Tongue (tissue), 2 donors: ENCODE results near the gene OR2A2. TPM values are rescaled to one million over a fixed set of nuclear protein-coding genes. Genes with fewer than 3 reads are reported as not detected.
"Not testable (repeated sequence)": the region's sequence is repeated elsewhere in the genome, so short reads cannot be mapped to it uniquely, and the experiment has no call there.

ENCODE experiments used
- DNase-seq: peaks from one replicate; pipeline ENCODE4 v3.0.0-alpha.2; 2015
- total RNA-seq: library from RNA; depleted of rRNA; stranded (reverse); fragments of >200 nt; gene quantifications from one replicate; pipeline ENCODE4 v1.2.3, GENCODE V29; 2014

OR2A2 gene, protein sequence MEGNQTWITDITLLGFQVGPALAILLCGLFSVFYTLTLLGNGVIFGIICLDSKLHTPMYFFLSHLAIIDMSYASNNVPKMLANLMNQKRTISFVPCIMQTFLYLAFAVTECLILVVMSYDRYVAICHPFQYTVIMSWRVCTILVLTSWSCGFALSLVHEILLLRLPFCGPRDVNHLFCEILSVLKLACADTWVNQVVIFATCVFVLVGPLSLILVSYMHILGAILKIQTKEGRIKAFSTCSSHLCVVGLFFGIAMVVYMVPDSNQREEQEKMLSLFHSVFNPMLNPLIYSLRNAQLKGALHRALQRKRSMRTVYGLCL
- total RNA-seq, result not detected

DNA sequence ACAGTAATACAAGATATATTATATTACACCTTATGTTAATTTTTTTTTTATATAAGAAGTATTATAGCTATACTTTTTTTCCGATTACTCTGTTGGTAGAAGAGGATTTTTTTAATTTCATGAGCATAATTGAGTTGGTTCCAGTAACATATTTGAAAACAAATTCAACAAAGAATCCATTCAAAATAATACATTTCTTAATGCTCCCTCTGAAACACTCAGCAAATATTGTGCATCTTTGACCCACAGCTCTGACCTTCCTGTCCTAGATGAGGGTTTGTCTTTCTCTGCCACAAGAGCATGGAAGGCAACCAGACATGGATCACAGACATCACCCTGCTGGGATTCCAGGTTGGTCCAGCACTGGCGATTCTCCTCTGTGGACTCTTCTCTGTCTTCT is at the start of gene OR2A2:
OR2A2 (plus strand) TSS at position 301 of the 400 bp plus-strand sequence; CDS start at position 301, 0 bp downstream.
- no peak for DNase-seq

DNA sequence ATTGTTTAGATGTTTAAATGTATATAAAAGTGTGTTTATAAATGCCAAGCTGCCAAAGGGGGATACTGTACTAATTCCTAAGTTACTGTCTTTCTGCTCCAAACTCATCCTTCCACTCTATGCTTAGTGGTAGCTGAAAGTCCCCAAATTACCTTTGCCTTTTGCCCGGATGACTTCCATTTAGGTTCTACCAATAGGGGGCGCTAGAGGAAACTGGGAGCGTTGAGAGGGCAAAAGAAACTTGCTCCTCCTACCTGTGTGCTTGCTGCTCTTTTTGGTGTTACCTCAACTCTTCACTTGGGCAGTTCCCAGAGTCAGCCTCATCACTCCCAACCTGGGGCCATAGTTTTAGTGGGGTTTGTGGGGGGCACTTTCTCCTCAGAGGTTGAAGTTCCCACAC is 45.7 kb upstream of the OR2A2 start:
- no peak for DNase-seq

DNA sequence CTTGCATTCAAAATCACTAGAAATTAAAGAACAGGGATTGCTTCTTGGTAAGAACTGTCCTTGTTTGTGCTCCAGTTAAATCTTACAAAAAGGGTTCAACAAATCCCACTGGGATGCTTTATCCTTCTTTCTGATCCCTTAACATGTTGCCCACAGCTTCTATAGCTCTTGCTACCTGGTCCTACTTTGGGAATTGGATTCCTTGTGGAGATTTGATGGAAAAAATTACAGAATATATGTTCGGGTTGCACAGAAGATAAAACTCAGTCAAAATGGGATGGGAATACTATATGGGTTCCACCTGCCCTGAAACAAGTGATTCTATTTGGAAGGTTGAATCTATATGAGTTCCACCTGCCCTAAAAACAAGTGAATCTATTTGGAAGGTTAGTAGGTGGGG is 39.9 kb upstream of the OR2A2 start, which contains the start of gene OR2A25:
OR2A25 (plus strand) TSS at position 301 of the 400 bp plus-strand sequence. CDS start 4,409 bp downstream, outside the sequence.
- no peak for DNase-seq

DNA sequence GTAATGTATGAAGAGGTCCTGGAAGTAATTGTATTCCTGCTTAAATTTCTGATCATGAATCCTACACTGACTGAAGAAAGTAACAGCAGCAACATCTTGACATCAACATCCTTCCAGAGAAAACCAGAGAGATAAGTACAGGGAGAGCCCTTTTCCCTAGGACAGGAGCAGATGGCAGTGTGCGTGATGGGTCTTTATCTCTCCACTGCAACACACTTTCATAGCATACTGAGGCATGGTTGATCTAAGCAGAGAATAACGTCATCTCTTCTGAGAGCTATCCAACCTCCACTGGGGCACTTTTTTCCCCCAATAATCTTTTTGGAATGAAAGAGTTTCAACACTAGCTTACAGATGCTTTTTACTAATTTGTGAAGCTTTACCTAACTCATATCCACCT is 39.4 kb upstream of the OR2A2 start:
- DNase-seq, result no peak

DNA sequence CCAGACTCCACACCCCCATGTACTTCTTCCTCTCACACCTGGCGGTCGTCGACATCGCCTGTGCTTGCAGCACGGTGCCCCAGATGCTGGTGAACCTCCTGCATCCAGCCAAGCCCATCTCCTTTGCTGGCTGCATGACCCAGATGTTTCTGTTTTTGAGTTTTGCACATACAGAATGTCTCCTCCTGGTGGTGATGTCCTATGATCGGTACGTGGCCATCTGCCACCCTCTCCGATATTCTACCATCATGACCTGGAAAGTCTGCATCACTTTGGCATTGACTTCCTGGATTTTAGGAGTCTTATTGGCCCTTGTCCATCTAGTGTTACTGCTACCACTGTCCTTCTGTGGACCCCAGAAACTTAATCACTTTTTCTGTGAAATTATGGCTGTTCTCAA is 35.0 kb upstream of the OR2A2 start:
- no peak for DNase-seq

DNA sequence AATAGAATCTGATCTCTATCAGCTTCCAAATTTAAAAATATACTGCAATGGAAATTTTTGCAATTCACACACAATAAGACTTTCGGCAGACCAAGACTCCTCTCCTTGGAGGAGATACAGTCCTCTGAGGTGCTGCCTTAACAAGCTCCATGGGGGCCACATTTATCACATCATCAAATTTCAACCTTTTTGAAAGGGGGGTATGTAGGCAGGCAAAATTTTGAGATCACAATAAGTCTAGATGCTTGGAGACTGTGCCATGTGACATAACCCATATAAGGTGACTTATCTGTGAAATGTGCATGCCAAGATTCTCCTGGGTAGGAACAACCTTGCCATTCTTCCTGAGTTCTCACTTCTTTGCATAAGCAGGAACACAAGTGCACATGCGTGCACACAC is 23.4 kb upstream of the OR2A2 start, which contains the start of gene OR2A12:
OR2A12 (plus strand) TSS at position 301 of the 400 bp plus-strand sequence. CDS start 8,830 bp downstream, outside the sequence.
- no peak for DNase-seq

DNA sequence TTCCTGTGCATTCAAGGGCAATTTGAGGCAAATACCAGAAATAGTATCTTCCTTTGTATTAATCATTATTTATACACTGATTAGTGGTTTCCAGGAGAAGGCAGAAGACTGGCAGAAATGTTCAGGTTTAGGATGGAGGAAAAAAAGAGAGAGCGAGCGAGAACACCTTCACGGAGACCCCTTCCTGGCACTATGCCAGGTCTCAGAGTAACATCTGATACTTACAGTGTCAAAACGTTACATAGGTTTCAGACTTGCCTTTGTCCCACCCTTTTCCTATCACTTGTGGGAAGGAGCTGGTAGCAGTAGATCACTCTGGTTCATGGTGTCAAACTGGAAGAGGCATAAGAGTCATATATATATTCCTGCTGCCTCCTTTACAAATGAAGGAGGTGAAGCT is 22.7 kb upstream of the OR2A2 start:
- DNase-seq, result no peak

DNA sequence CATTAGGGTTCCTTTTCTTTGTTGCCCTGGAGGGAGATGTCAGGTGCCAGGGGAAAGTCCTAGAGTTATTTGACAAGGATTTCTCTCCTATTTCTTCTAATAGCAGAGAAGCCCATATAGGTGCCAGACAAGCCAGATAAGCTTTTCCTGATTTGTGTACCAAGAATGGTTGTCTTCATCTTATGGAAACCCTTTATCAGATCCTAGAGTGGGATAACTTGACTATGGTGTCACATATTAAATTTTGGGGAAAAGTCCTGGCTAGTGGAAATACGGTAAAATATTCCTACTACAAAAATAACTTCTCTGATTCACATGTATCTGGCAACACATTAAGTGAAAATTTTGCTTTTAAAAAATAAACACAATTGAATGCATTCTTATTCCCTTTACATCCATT is 22.2 kb upstream of the OR2A2 start:
- DNase-seq, result no peak

DNA sequence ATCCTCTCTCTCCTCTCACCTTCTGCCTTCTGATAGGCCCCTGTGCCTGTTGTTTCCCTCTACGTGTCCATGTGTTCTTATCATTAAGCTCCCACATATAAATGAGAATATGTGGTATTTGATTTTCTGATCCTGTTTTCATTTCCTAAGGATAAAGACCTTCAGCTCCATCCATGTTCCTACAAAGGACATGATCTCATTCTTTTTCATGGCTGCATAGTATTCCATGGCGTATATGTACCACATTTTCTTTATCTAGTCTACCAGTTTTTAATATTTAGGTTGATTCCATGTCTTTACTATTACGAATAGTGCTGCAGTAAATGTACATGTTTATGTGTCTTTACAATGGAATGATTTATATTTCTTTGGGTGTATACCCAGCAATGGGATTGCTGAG is 18.7 kb upstream of the OR2A2 start:
- DNase-seq, result no peak

DNA sequence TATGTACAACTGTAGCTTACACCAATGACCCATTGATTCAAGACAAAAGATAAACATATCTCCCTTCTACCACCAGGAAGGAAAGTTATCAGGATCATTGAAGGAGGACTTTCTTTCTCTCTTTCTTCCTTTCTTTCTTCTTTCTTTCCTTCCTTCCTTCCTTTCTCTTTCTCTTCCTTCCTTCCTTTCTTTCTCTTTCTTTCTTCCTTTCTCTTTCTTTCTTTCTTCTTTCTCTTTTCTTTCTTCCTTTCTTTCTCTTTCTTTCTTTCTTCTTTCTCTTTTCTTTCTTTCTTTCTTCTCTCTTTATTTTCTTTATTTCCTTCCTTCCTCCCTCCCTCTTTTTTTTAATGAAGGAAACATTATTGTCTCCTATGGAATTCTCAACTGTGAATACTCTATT is 10.6 kb upstream of the OR2A2 start:
- no peak for DNase-seq

DNA sequence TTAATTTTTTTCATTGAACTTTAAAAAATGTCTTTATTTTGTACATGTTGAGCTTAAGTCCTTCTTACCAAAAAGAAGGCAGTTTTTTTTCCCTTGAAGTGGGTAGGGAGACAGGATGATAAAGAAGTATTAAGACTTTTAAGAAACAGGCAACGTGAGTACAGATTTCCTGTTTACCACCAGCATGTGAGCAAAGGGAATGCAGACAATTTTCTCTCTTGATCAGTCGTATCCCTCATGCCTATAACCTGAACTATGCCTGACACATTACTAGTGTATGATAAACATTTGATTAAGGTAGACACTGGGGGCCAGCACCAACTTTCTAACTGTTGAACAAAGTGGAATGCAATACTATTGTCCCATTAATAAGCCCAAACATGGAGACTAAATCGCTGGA is 8.8 kb upstream of the OR2A2 start:
- DNase-seq, result no peak

DNA sequence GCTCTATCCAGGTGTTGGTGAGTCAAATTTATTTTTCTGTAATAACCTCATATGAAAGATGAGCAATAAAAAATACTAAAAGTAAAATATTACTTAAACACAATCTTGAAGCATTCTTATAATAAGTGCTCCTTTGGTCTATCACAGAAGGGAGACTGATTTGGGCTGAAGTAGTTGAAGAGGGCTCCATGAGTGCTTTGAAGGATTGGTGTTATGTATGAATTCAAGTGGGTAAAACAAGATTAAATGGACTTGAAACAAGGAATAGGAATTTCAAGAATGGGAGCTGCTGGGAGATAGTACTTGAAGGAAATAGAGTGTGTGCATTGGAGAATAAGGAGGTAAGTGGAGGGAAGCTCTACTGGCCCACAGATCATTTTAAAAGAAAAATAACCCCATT is 7.3 kb upstream of the OR2A2 start:
- no peak for DNase-seq

DNA sequence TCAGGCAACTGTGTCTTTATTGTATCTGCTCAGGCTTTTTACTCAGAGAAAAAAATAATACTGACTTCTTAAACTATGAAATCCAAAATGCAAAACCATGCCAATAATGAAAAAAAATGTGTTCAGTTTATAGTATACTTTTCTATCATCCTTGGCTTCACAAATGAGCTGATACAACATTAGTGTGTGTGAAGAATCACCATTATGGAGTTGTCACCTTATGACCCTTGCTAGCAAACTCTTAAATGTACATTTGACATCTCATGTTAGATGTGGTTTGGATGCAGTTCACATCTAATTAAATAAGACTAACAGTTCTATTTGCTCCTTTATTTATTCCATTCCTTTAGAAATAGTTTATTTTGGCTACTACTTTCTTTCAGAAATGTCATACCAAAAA is 4.2 kb upstream of the OR2A2 start:
- DNase-seq, result no peak

DNA sequence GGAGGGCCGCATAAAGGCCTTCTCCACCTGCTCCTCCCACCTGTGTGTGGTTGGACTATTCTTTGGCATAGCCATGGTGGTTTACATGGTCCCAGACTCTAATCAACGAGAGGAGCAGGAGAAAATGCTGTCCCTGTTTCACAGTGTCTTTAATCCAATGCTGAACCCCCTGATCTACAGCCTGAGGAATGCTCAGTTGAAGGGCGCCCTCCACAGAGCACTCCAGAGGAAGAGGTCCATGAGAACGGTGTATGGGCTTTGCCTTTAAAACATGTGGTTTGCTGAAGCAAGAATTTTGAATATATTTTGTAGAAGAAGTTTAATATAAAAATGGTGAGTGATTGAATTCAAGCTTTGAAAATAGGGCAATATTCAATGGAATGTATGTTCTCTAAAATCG is 889 bp downstream of the OR2A2 start:
- no peak for DNase-seq

DNA sequence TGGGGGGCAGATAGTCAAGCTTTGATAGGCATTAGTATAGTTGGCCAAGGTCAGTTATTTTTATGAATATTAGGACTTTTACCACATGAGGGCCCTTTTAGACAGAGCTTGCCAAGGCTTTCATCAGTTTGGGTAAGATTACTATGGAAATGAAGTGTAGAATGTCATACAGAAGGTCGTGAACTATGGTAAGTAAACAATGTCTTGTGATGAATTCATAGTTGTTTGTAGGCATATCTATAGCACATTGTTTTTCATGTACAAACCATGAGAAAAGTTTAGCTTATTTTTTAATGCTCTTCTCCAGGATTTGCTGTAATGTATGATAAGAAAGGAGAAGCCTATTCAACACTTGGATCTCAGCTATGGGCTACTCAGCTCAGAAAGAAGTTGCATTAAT is 4.3 kb downstream of the OR2A2 start:
- DNase-seq, result no peak

DNA sequence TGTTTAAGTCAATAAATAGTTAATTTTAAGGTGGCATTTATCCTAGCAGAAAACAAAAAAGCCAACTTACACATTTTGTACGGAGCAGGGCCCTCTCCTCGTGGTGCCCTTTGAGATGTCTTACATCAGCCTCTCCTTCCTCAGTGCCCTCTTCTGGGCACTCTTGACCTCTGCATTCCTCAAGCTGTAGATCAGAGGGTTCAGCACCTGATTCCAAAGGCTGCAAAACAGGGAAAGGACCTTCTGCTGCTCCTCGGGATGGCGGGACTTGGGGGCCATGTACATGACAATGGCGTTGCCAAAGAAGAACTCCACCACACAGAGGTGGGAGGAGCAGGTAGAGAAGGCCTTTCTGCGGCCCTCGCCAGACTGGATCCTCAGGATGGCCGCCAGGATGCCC is 9.0 kb downstream of the OR2A2 start:
- no peak for DNase-seq

DNA sequence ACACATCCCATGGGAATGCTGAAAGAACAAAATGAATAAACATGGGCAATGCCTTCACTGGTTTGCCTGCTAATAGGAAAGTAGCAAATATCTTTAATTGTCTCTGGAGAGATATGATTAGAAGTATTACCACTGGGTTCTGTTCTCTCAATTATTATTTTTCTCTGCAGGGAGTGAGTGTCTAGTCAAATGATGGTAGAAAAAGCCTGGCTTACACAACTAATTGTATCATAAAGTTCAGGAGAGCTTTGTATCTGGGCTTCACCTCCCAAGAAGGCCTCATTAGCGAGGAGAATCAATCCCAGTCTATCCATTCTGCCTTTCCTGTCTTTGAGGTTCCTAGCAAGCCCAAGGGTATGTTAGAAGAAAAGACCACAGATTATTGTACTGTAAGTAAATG is 13.5 kb downstream of the OR2A2 start, which contains the start of gene OR2A14:
OR2A14 (plus strand) TSS at position 301 of the 400 bp plus-strand sequence. CDS start 5,937 bp downstream, outside the sequence.
- DNase-seq, result no peak

DNA sequence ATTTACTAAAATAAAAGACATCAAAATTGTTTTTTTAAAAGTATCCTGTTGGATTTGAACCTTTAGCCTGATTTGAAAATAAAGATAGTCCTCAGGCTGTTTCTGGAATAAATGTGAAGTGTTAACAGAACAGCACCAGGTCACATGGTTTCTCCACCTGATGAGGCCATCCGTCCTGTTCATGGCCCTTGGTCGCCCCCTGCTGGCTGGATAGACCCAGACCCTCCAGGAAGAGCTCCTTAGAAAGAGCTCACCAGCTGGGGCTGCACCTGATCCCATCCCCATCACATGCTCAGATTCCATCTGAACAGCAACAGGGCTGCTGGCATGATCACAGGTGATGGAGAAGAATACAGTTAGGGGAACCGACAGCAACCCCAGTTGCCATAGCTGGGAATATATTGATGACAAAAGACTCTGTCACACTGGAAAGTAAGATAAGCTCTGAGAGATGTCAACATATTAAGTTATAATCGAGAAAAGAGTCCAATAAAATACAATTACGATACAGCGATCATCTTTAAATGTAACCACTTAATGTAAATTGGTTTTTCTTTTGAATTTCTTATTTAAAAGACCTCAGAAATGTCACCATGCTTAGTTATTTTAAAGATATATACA is 18.4 kb downstream of the OR2A2 start:
- peak; percentile 86 for DNase-seq

DNA sequence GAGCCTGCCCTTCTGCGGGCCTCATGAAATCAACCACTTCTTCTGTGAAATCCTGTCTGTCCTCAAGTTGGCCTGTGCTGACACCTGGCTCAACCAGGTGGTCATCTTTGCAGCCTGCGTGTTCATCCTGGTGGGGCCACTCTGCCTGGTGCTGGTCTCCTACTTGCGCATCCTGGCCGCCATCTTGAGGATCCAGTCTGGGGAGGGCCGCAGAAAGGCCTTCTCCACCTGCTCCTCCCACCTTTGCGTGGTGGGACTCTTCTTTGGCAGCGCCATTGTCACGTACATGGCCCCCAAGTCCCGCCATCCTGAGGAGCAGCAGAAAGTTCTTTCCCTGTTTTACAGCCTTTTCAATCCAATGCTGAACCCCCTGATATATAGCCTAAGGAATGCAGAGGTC is 20.2 kb downstream of the OR2A2 start:
- not testable (repeated sequence) for DNase-seq

DNA sequence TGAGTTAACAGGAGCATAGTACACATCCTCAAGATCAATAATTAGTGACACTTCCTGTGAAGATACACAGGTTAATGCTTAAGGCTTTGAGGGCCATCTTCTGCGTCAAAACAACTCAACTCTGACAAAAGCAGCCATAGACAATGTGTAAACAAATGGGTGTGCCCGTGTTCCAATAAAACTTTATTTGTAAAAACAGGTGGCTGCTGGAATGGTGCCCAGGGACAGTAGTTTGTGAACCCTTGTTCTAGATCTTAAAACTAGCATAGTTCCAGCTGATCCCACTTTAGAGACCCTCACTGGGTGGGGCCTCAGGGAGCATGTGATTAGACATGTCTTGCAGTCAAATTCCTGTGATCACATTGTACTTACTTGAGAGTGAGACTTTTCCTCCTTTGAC is 21.3 kb downstream of the OR2A2 start:
- DNase-seq, result no peak

DNA sequence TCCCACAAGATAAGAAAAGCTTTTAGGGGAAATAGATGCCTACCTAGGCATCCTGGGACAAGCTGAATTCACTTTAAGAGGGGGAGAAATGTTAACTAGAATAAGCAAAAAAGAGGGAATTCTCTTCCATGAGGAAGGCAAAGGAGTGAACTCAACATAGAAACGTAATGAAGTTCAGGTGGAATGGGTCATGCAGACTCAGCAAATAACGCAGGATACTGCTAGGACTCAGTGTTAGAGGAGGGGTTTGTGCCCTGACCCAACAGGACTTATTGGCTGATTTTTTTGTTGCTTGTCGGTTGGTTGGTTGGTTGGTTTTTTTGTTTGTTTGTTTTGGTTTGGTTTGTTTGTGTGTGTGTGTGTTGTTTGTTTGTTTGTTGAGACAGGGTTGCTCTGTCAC is 22.9 kb downstream of the OR2A2 start:
- DNase-seq, result no peak

DNA sequence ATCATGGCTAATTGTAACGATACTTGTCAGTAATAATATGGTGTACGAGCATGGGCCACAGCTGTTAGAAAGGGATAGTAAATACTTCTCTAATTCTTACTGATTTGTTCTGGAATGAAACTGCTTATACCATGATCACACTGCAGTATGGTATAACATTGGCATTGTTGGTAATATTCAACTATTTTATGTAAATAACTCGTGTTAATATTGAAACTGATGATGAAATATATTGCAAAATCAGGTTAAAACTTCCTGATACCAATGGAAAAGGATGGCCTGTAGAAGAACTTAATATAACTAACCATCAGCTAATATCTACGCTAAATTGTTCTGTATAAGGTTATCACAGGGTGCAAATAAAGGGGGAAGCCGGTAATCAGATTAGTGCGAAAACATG is 23.9 kb downstream of the OR2A2 start:
- DNase-seq, result no peak

DNA sequence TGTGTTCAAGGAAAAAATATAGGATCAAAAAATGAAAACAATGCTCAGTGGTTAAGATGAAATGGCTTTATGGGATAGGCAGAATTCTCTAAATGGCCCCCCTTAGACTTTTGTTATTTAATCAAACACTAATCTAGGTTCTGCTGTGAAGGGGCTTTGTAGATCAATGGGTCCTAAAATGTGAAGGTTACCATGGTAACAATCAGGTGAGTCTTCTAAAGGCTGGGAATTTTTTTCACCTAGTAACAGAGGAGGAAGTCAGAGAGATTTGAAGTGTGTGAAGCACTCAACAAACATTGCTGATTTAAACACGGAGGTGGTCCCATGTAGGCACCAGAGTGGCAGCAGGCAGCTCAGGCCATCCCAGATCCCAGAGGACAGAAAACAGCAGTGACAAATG is 24.7 kb downstream of the OR2A2 start:
- DNase-seq, result no peak

DNA sequence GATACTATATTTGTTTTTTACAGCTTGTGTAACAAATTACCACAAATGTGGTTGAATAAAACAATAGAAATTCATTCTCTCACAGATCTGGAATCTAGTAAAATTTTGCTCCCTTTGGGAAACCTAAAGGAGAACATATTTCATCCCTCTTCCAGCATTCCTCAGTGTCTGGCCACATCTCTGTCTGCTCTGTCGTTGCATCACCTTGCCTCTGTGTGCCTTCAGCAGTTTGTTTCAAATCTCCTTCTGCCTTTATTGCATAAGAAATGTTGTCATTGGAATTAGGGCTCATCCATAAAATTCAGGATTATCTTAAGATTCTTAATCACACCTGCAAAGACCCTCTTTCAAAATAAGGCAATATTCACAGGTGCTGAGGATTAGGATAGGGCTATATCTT is 28.1 kb downstream of the OR2A2 start:
- DNase-seq, result no peak
